ENCODE measurements around the gene DLL4. TPM values are rescaled to one million over a fixed set of nuclear protein-coding genes. Genes with fewer than 3 reads are reported as not detected.

DLL4 gene
- total and polyA plus RNA-seq, 2 experiments from 2014 or later: not detected

GRCh38 chr15:40964634-40965033, 35.5 kb downstream of the DLL4 start:
- Histone ChIP-seq H3K4me1 (ENCODE audit: insufficient read depth) (no peaks in the 10 kb centered on the region), H3K9ac (no peak overlapping the region), H3F3A (ENCODE audit: insufficient read depth) (no peaks in the 10 kb centered on the region), H4K20me1 (ENCODE audit: insufficient read depth) (no peaks in the 10 kb centered on the region), H3K36me3 (ENCODE audit: low read depth) (no peaks in the 10 kb centered on the region), H3K9me3 (ENCODE audit: low read depth) (no peaks in the 10 kb centered on the region), H2AFZ (no peak overlapping the region), H3K27ac (no peak overlapping the region), H3K79me2 (ENCODE audit: insufficient read depth) (no peaks in the 10 kb centered on the region), H3K27me3 (replicated peaks; ENCODE audit: insufficient read depth) (no peaks in the 10 kb centered on the region), H3K4me3 (no peak overlapping the region), H3K4me2 (ENCODE audit: unreplicated experiment) (no peak overlapping the region), H3K9me2 (ENCODE audit: insufficient read depth) (no peaks in the 10 kb centered on the region)
- WGBS, 2 experiments (ENCODE audit: low coverage in 1 of 2, low lambda C conversion rate in 2 of 2, missing lambda C conversion rate in 2 of 2): 79 to 85% methylated on average over 13 of the region's 13 CpGs
- DNase-seq: no peak
- in situ Hi-C loops (cut with MboI): no loop called here
- TF ChIP-seq EZH2 (IDR thresholded peaks at IDR 0.05; ENCODE audit: insufficient read depth, poor library complexity, severe bottlenecking) (no peak), EZH2phosphoT487 (IDR thresholded peaks at IDR 0.05; ENCODE audit: insufficient read depth, low read depth) (no peak)

GRCh38 chr15:40968290-40969085, 39.3 kb downstream of the DLL4 start:
- no peaks in the 10 kb centered on the region for H4K20me1 ChIP-seq (ENCODE audit: insufficient read depth)
- H3K79me2 ChIP-seq (ENCODE audit: insufficient read depth): no peaks in the 10 kb centered on the region
- DNase-seq: no peak
- no peak overlapping the region for H3K4me3 ChIP-seq
- H3K36me3 ChIP-seq (ENCODE audit: low read depth): no peaks in the 10 kb centered on the region
- H3K27me3 ChIP-seq (replicated peaks; ENCODE audit: insufficient read depth): no peaks in the 10 kb centered on the region
- H3K27ac ChIP-seq: no peak overlapping the region
- no peak for TF ChIP-seq EZH2 (IDR thresholded peaks at IDR 0.05; ENCODE audit: insufficient read depth, poor library complexity, severe bottlenecking)
- TF ChIP-seq EZH2phosphoT487 (IDR thresholded peaks at IDR 0.05; ENCODE audit: insufficient read depth, low read depth): no peak
- 73 to 75% methylated on average over 7 of the region's 7 CpGs for WGBS, 2 experiments (ENCODE audit: low coverage in 1 of 2, low lambda C conversion rate in 2 of 2, missing lambda C conversion rate in 2 of 2)
- no peak overlapping the region for H3K4me2 ChIP-seq (ENCODE audit: unreplicated experiment)
- H3K9me3 ChIP-seq (ENCODE audit: low read depth): no peaks in the 10 kb centered on the region
- no peaks in the 10 kb centered on the region for H3F3A ChIP-seq (ENCODE audit: insufficient read depth)
- H3K9me2 ChIP-seq (ENCODE audit: insufficient read depth): no peaks in the 10 kb centered on the region
- no peaks in the 10 kb centered on the region; the same call in 1 of the 2 replicates for H3K4me1 ChIP-seq (ENCODE audit: insufficient read depth)
- no peak overlapping the region for H3K9ac ChIP-seq
- H2AFZ ChIP-seq: no peak overlapping the region
- in situ Hi-C loops (cut with MboI): no loop called here

- in situ Hi-C loops (cut with MboI): no loop called here
- Histone ChIP-seq H3K27ac (no peak overlapping the region), H3K9me2 (ENCODE audit: insufficient read depth) (no peaks in the 10 kb centered on the region), H2AFZ (no peak overlapping the region), H3K4me2 (ENCODE audit: unreplicated experiment) (no peak overlapping the region), H3K9ac (no peak overlapping the region), H3K36me3 (ENCODE audit: low read depth) (no peaks in the 10 kb centered on the region), H3K4me3 (no peak overlapping the region), H3K27me3 (replicated peaks; ENCODE audit: insufficient read depth) (no peaks in the 10 kb centered on the region), H3F3A (ENCODE audit: insufficient read depth) (no peaks in the 10 kb centered on the region), H3K4me1 (ENCODE audit: insufficient read depth) (no peaks in the 10 kb centered on the region; the same call in 1 of the 2 replicates), H3K9me3 (ENCODE audit: low read depth) (no peaks in the 10 kb centered on the region), H4K20me1 (ENCODE audit: insufficient read depth) (no peaks in the 10 kb centered on the region), H3K79me2 (ENCODE audit: insufficient read depth) (no peaks in the 10 kb centered on the region)
- WGBS, 2 experiments (ENCODE audit: low coverage in 1 of 2, low lambda C conversion rate in 2 of 2, missing lambda C conversion rate in 2 of 2): 95 to 97% methylated on average over 8 of the region's 8 CpGs
- TF ChIP-seq EZH2 (IDR thresholded peaks at IDR 0.05; ENCODE audit: insufficient read depth, poor library complexity, severe bottlenecking): no peak
- no peak for TF ChIP-seq EZH2phosphoT487 (IDR thresholded peaks at IDR 0.05; ENCODE audit: insufficient read depth, low read depth)
- DNase-seq: no peak
Observed at GRCh38 chr15:40969363-40969762, 40.2 kb downstream of the DLL4 start.

GRCh38 chr15:40974879-40975278, 45.7 kb downstream of the DLL4 start:
- H3K9me3 ChIP-seq (ENCODE audit: low read depth): no peaks in the 10 kb centered on the region
- no peaks in the 10 kb centered on the region for H3K9me2 ChIP-seq (ENCODE audit: insufficient read depth)

More at GRCh38 chr15:40974879-40975278, 45.7 kb downstream of the DLL4 start:
- Histone ChIP-seq H3K4me1 (ENCODE audit: insufficient read depth) (peaks cover 7% of the 10 kb centered on the region; the same call in 1 of the 2 replicates), H3K27me3 (replicated peaks; ENCODE audit: insufficient read depth) (no peaks in the 10 kb centered on the region), H3K27ac (no peak overlapping the region), H3K79me2 (ENCODE audit: insufficient read depth) (no peaks in the 10 kb centered on the region), H3K36me3 (ENCODE audit: low read depth) (peaks cover 24% of the 10 kb centered on the region; the same call in 1 of the 2 replicates), H3K4me3 (no peak overlapping the region), H3K9ac (no peak overlapping the region), H4K20me1 (ENCODE audit: insufficient read depth) (no peaks in the 10 kb centered on the region), H3K4me2 (ENCODE audit: unreplicated experiment) (no peak overlapping the region), H3F3A (ENCODE audit: insufficient read depth) (no peaks in the 10 kb centered on the region), H2AFZ (no peak overlapping the region)
- in situ Hi-C loops (cut with MboI): no loop called here
- 90 to 95% methylated on average over 4 of the region's 4 CpGs for WGBS, 2 experiments (ENCODE audit: low coverage in 1 of 2, low lambda C conversion rate in 2 of 2, missing lambda C conversion rate in 2 of 2)
- DNase-seq: no peak
- TF ChIP-seq EZH2 (IDR thresholded peaks at IDR 0.05; ENCODE audit: insufficient read depth, poor library complexity, severe bottlenecking) (no peak), EZH2phosphoT487 (IDR thresholded peaks at IDR 0.05; ENCODE audit: insufficient read depth, low read depth) (no peak)

Measured in GM23248 (cell line).